Gastrocnemius medialis (tissue), 4 donors: ENCODE measurements around the gene MAP2K5. TPM values are rescaled to one million over a fixed set of nuclear protein-coding genes. Genes with fewer than 3 reads are reported as not detected.

Source experiments
- ATAC-seq, 2 donors: fragments of 150-250 bp; one replicate each; pipeline ENCODE4 v1.9.1; 2016
- DNase-seq, 2 donors: peaks; one replicate each; pipeline ENCODE4 v3.0.0-alpha.2; 2019
- H3K27ac ChIP-seq, 4 donors: fragments of 200-600 bp; sonication (generic); 1 replicate in 1 of 4; 2 replicates in 3 of 4; pipeline ENCODE4 v1.5.1; 2016 to 2018; ENCODE audit warnings: mild to moderate bottlenecking in 2 of 4, moderate library complexity in 1 of 4
- H3K27me3 ChIP-seq, 3 donors: fragments of 200-600 bp; sonication (generic) in 2 of 3; 1 replicate in 1 of 3; 2 replicates in 2 of 3; pipeline versions ENCODE4 v1.5.1 to v1.6.0; 2016 to 2019; ENCODE audit warnings: mild to moderate bottlenecking in 1 of 3, moderate library complexity in 1 of 3
- H3K36me3 ChIP-seq, 2 donors: fragments of 200-600 bp; sonication (generic) in 1 of 2; one replicate each; pipeline ENCODE4 v1.5.1; 2017 to 2018
- H3K4me1 ChIP-seq, 2 donors: fragments of 200-600 bp; sonication (generic) in 1 of 2; one replicate each; pipeline ENCODE4 v1.5.1; 2016 to 2017; ENCODE audit warnings: mild to moderate bottlenecking in 2 of 2
- H3K4me3 ChIP-seq, 4 donors: fragments of 200-600 bp; sonication (generic) in 3 of 4; 1 replicate in 1 of 4; 2 replicates in 3 of 4; pipeline ENCODE4 v1.5.1; 2016 to 2019; ENCODE audit warnings: mild to moderate bottlenecking in 2 of 4
- H3K9me3 ChIP-seq, 3 donors: fragments of 200-600 bp; sonication (generic) in 2 of 3; 1 replicate in 1 of 3; 2 replicates in 2 of 3; pipeline ENCODE4 v1.5.1; 2016 to 2019
- CTCF ChIP-seq, 5 experiments: fragments of 450-650 bp in 3 of 5; fragments of 200-600 bp in 2 of 5; sonication (generic) in 2 of 5; IDR thresholded peaks in 4 of 5; conservative IDR thresholded peaks in 1 of 5; 1 replicate in 4 of 5; 2 replicates in 1 of 5; pipeline ENCODE4 v1.5.1; 2016 to 2019; ENCODE audit warnings: antibody characterized with exemption in 5 of 5, mild to moderate bottlenecking in 3 of 5, moderate library complexity in 3 of 5
- POLR2A ChIP-seq, 2 donors: fragments of 450-650 bp; IDR thresholded peaks; one replicate each; pipeline ENCODE4 v1.6.1; 2017; ENCODE audit warnings: antibody characterized with exemption in 2 of 2, mild to moderate bottlenecking in 2 of 2, moderate library complexity in 2 of 2
- in situ Hi-C, 4 donors: fragments of 200-750 bp; cut with MboI; loops; one replicate each; pipeline versions ENCODE4 v1.15.0 to v1.8.0; 2017; ENCODE audit warnings: low sequenced_read_pairs in 4 of 4
- intact Hi-C: fragments of 100-400 bp; cut with DNase I; formaldehyde crosslinking; loops from one replicate; pipeline ENCODE4 v1.15.1; 2023; ENCODE audit warnings: low total_unique reads
- total RNA-seq, 4 donors: library from RNA; depleted of rRNA; stranded (reverse); fragments of >200 nt; gene quantifications; one replicate each; pipeline versions ENCODE4 v1.1.0 to v1.2.3, GENCODE V29; 2016

MAP2K5 gene
- total RNA-seq, 4 donors from 2014 or later = 5.9 to 6.8 (median 6.4) TPM

- H3K27me3 ChIP-seq = peaks cover 95% of the 10 kb centered on the region in 3 donors
- DNase-seq (no peak), ATAC-seq (no peak)
- no peak within 1 kb of the TSS for H3K27ac ChIP-seq
- no peaks in the 10 kb centered on the region for H3K9me3 ChIP-seq
- intact Hi-C loops = no loop called here
- H3K4me3 ChIP-seq = peak within 1 kb of the TSS in 2 of 4 donors; percentile 36 to 38
- no peaks in the 10 kb centered on the region for H3K36me3 ChIP-seq
- in situ Hi-C loops = loop anchor here in 2 of 4 donors (25.0 kb wide), 2 partner anchors 288 to 888 kb away; partner anchors contain the start of gene MAP2K5 (in 1 of the 2)
- TF ChIP-seq CTCF (IDR thresholded peaks at IDR 0.05 in 4 of 5, conservative IDR thresholded peaks at IDR 0.05 in 1 of 5) (no peak), POLR2A (IDR thresholded peaks at IDR 0.05) (no peak)
- H3K4me1 ChIP-seq = peaks cover 6 to 11% of the 10 kb centered on the region in 2 donors
These were observed 282.7 kb downstream of the MAP2K5 start, which contains the start of gene SKOR1 for GRCh38 chr15:67824976-67825880. Gene SKOR1 (plus strand): TSS chr15:67825509. CDS start chr15:67825603, 94 bp downstream.

- H3K9me3 ChIP-seq = no peaks in the 10 kb centered on the region
- H3K36me3 ChIP-seq = no peaks in the 10 kb centered on the region
- no peak overlapping the region for H3K27ac ChIP-seq
- ATAC-seq (no peak), DNase-seq (no peak)
- peaks cover 93 to 95% (median 95%) of the 10 kb centered on the region in 3 donors for H3K27me3 ChIP-seq
- no peak for TF ChIP-seq POLR2A (IDR thresholded peaks at IDR 0.05)
- no peak for TF ChIP-seq CTCF (IDR thresholded peaks at IDR 0.05 in 4 of 5, conservative IDR thresholded peaks at IDR 0.05 in 1 of 5)
- H3K4me3 ChIP-seq = peak overlapping the region in 2 of 4 donors; percentile 36 to 38
- in situ Hi-C loops = loop anchor here in 2 of 4 donors (25.0 kb wide), 2 partner anchors 289 to 889 kb away; partner anchors contain the start of gene MAP2K5 (in 1 of the 2)
- intact Hi-C loops = no loop called here
- peaks cover 6 to 11% of the 10 kb centered on the region in 2 donors for H3K4me1 ChIP-seq
These were observed 283.6 kb downstream of the MAP2K5 start for GRCh38 chr15:67825881-67826716.

GRCh38 chr15:67826717-67827561 lies 284.4 kb downstream of the MAP2K5 start:
- H3K9me3 ChIP-seq = no peaks in the 10 kb centered on the region
- DNase-seq (no peak), ATAC-seq (no peak)
- peaks cover 6 to 11% of the 10 kb centered on the region in 2 donors for H3K4me1 ChIP-seq
- H3K27ac ChIP-seq = no peak overlapping the region
- no peak for TF ChIP-seq POLR2A (IDR thresholded peaks at IDR 0.05)
- TF ChIP-seq CTCF (IDR thresholded peaks at IDR 0.05 in 4 of 5, conservative IDR thresholded peaks at IDR 0.05 in 1 of 5) = no peak
- intact Hi-C loops (no loop called here), in situ Hi-C loops (loop anchor here in 2 of 4 donors (25.0 kb wide), 2 partner anchors 290 to 890 kb away; partner anchors contain the start of gene MAP2K5 (in 1 of the 2))
- H3K4me3 ChIP-seq = no peak overlapping the region
- no peaks in the 10 kb centered on the region for H3K36me3 ChIP-seq
- H3K27me3 ChIP-seq = peaks cover 91 to 95% (median 95%) of the 10 kb centered on the region in 3 donors
